HG02798 (cell line): ENCODE results near the gene ARHGAP4.

Experiments
- ATAC-seq: cut with Tn5 transposase; IDR thresholded peaks from one replicate; pipeline ENCODE4 v1.9.1; 2021; ENCODE audit warnings: mild to moderate bottlenecking; ENCODE audit not compliant: unreplicated experiment, poor library complexity

Gene ARHGAP4

GRCh38 chrX:153964105-153964504 lies 38.0 kb upstream of the ARHGAP4 start:
- no peak for ATAC-seq

DNA sequence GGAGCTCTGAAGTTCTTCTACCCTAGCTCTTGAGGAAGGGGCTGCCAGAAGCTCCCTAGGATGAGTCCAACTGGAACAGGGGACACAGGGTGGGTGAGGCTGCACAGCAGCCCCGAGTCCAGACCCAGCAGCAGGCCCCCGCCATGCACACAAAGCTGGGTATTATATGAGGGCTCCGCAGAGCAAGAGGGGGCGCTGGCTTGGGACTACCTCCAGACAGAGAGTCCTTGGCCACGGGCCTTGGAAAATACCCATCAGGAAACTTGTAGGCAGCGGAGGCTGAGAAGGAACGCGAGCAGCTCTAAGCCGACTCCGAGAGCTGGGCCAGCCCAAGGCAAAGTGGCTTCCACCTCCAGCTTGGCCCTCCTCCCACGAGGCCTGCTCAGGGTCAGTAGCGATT lies 37.5 kb upstream of the ARHGAP4 start:
- ATAC-seq, result no peak

- ATAC-seq, result no peak
Measured at GRCh38 chrX:153961292-153961691, 35.2 kb upstream of the ARHGAP4 start.

- ATAC-seq, result no peak
Measured at GRCh38 chrX:153960786-153961185, 34.7 kb upstream of the ARHGAP4 start.

- no peak for ATAC-seq
Measured at GRCh38 chrX:153960077-153960476, 34.0 kb upstream of the ARHGAP4 start.

- ATAC-seq, result no peak
Measured at GRCh38 chrX:153959649-153960048, 33.6 kb upstream of the ARHGAP4 start.

- no peak for ATAC-seq
Measured at GRCh38 chrX:153958605-153959004, 32.5 kb upstream of the ARHGAP4 start.

GRCh38 chrX:153957224-153957623 lies 31.2 kb upstream of the ARHGAP4 start:
- no peak for ATAC-seq

DNA sequence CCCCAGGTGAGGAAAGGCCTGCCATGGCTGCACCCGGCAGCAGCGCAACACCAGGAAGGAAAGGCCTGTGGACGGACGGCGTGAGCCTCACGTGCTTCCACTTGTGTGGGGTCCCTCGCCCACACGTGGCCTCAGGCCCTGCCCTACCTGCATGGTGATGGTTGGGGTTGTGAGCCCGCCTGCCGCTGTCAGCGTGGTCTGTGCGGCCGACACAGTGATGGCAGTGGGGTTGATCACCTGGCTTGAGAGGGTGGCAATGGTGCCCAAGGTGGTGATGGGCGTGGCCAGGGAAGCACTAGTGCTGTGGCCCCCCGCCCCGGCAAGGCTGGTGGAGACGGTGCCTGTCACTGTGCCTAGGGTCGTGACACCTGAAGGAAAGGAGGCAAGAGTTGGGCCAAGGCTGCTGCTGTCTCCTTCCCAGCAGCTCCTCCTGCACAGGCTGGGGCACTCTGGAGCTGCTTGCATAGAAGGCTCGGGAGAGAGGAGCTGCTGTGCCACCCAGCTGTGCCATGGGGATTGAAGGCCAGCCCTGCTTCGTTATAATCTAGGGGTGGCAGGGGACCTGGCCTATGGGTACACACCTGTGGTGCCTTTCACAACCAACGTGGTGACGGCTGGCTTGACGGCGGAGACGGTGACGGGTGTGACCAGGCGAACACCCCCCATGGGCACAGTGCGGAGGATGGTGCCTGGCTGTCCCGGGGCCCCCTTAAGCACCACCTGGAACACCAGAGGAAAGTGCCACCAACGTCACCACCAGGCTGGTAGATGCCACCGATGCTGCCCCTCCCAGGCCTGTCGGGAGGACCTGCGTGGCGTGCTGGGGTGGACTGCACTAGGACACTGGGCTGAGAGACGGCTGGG lies 30.2 kb upstream of the ARHGAP4 start:
- no peak for ATAC-seq

- no peak for ATAC-seq
Measured at GRCh38 chrX:153955228-153955732, 29.2 kb upstream of the ARHGAP4 start.

- ATAC-seq, result no peak
Measured at GRCh38 chrX:153954558-153955227, 28.6 kb upstream of the ARHGAP4 start.

- no peak for ATAC-seq
Measured at GRCh38 chrX:153953892-153954557, 28.0 kb upstream of the ARHGAP4 start.

- ATAC-seq, result no peak
Measured at GRCh38 chrX:153953342-153953830, 27.3 kb upstream of the ARHGAP4 start.

DNA sequence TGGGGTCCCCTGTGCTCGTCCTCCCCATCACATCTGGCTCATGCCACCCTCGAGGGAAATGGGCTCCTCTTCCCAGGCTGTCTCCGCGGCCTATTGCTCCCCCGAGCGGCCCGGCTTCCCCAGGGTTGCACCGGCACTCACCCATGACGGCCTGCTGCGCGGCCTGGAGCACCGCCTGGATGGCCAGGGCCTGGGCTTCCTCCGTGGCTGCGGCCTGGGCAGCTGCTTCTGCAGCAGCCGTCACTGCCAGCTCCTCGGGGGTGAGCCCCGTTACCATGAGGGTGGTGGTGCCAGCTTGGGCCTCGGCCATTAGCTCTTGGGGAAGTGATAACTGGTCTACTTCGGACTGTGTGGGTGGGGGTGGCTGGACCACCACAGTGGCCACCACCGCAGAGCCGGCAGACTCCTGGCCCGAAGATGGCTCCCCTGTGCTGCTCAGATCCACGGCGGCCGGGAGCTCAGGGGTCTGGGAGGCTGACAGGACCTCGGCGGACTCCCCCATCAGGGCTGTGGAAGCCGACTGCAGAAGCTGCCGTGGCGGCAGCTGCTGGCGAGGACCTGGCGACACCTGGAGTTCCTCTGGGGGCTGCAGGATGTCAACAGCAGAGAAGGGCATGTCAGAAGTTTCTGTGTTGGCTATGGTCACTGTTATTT lies 26.4 kb upstream of the ARHGAP4 start:
- no peak for ATAC-seq

DNA sequence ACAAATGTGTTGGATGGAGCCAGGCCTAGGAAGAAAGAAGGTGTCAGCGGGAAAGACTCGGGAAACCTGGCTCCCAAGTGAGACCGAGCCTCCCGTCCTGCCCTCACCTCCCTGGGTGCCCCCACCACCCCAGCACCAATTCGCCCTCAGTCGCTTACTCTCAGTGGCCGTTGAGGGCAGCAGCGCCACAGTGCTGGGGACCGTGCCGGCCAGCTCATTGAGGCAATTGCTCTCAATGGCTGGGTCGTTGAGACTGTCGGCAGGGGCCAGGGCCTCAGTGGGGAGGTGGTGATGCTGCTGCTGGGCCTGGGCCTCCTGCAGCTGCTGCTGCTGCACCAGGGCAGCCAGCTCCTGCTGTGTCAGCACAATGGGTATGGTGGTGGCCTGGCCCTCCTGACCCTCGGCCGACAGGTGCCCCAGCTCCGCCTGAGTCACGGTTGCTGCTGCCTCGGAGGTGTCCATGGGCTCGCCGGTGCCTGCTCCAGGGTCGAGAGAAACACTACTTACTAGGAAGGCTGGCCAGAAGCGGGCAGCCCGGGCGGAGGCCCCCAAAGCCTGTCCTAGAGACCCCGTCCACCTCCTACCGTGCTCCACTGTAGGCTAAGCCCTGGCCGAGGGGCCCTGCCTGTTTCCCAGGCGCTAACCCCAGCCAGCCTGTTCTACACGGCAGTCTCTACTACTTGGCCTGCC lies 25.8 kb upstream of the ARHGAP4 start:
- ATAC-seq, result no peak

DNA sequence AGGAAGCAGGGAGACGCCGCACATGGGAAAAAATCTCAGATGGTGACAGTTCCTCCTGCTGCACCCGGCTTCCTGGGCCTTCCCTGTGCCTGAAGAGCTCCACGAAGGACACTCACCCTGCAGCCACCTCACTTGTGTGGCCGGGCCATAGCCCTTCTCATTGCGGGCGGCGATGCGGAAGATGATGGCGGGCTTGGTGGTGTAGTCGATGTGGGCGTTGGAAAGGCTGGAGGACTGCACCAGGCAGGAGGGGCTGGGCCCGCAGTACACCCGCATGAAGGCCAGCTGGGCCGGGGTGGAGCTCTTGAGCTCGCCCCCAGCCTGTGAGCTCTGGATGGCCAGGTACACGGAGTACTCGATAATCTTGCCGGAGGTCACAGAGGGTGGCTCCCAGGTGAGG lies 24.1 kb upstream of the ARHGAP4 start:
- no peak for ATAC-seq

DNA sequence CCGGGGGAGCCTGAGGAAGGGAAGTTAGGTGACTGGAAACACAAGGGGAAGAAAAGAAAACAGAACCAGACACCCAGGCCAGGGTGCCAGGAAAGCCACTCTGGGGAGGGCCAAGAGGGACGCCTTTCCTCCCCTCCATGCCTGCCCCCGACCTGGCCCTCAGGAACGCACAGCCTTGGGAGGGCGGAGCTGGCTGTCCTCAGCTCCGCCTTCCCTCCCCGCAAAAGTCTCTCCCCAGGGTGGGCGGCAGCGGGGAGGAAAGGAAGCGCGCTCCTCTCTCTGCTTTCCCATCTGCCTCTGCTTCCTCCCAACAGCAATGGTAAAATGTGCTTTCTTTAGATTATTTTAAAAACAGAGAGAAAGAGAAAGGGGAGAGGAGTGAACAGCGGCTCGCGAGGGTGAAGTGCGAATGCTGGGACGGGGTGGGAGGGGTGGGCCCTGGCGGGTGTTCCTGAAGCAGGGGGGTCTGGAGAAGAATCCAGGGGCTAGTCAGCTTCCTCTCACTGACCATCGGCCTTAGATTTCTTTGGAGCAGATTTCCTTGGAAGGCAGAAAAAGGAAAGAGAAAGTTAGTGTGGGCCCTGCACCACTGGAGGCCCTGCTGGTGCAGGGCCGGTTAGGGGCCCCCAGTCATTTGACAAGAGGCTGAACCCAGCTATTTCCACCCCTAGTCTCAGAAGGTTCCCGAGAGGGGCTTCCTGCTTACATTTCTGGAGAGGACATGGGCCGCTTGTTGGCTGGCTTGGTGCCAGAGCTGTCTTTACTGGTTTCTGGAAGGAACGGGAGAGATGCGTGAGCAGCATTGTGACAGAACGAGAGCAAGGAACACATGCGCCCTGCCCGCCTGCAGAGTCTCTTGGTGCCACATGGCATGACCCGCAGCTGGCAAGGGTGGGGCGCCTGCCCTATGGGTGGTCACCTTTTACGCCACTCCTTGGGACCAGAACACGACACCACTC lies 23.1 kb upstream of the ARHGAP4 start:
- no peak for ATAC-seq

- ATAC-seq, result no peak
Measured at GRCh38 chrX:153948002-153948466, 22.0 kb upstream of the ARHGAP4 start.
